Stomach (tissue), 9 donors: ENCODE measurements around the gene PHRF1. TPM values are rescaled to one million over a fixed set of nuclear protein-coding genes. Genes with fewer than 3 reads are reported as not detected.

Source experiments
- DNase-seq, 2 donors: peaks; one replicate each; pipeline versions ENCODE4 v3.0.0 to v3.0.0-alpha.2; 2013 to 2019
- H3K27ac ChIP-seq, 5 donors: fragments of 200-600 bp in 4 of 5; sonication (generic) in 4 of 5; one replicate each; pipeline ENCODE4 v1.5.1; 2013 to 2019; ENCODE audit warnings: mild to moderate bottlenecking in 1 of 5, moderate library complexity in 1 of 5
- H3K27me3 ChIP-seq, 3 donors: fragments of 200-600 bp; sonication (generic); one replicate each; pipeline ENCODE4 v1.5.1; 2017 to 2019; ENCODE audit warnings: mixed run types in 1 of 3
- H3K36me3 ChIP-seq, 4 donors: fragments of 200-600 bp; sonication (generic); 1 replicate in 3 of 4; 2 replicates in 1 of 4; pipeline ENCODE4 v1.5.1; 2016 to 2019
- H3K4me1 ChIP-seq, 4 donors: fragments of 200-600 bp; sonication (generic); one replicate each; pipeline ENCODE4 v1.5.1; 2016 to 2019
- H3K4me3 ChIP-seq, 4 donors: fragments of 200-600 bp; sonication (generic) in 3 of 4; one replicate each; pipeline ENCODE4 v1.5.1; 2016 to 2019; ENCODE audit warnings: mild to moderate bottlenecking in 1 of 4
- H3K9me3 ChIP-seq, 4 donors: fragments of 200-600 bp; sonication (generic); one replicate each; pipeline ENCODE4 v1.5.1; 2016 to 2019
- EP300 ChIP-seq: sonication (generic); formaldehyde crosslinking; IDR thresholded peaks from one replicate; pipeline ENCODE4 v1.6.1; 2017; ENCODE audit warnings: antibody characterized with exemption
- POLR2A ChIP-seq, 4 donors: fragments of 450-650 bp; IDR thresholded peaks; one replicate each; pipeline ENCODE4 v1.6.1; 2016; ENCODE audit warnings: antibody characterized with exemption in 4 of 4, control low read depth in 2 of 4, mild to moderate bottlenecking in 1 of 4, moderate library complexity in 1 of 4
- POLR2AphosphoS5 ChIP-seq, 3 donors: sonication (generic); formaldehyde crosslinking; IDR thresholded peaks; one replicate each; pipeline ENCODE4 v1.6.1; 2016; ENCODE audit warnings: antibody characterized with exemption in 3 of 3
- WGBS, 5 donors: extraction: QIAGEN DNeasy Blood & Tissue Kit in 3 of 5; methylation state at CpG; one replicate each; pipeline versions ENCODE4 v1.1.5 to v1.1.7; 2013 to 2018; 5-methylcytosine and 5-hydroxymethylcytosine counted together
- intact Hi-C: fragments of 100-400 bp; cut with DNase I; formaldehyde crosslinking; loops from one replicate; pipeline ENCODE4 v1.15.1; 2023; ENCODE audit warnings: low total_unique reads
- polyA plus RNA-seq, 3 donors: library from polyadenylated mRNA; stranded (reverse); fragments of 200-250 nt; gene quantifications; one replicate each; pipeline ENCODE4 v1.2.3, GENCODE V29; 2013
- total RNA-seq, 5 donors: library from RNA; depleted of rRNA; stranded (reverse); fragments of >200 nt; gene quantifications; one replicate each; pipeline versions ENCODE4 v1.1.0 to v1.2.3, GENCODE V29; 2014 to 2016
- TF ChIP-seq, protein P1 (sequence below), 7 experiments: fragments of 450-650 bp in 4 of 7; fragments of 200-600 bp in 3 of 7; sonication (generic) in 3 of 7; IDR thresholded peaks; one replicate each; pipeline ENCODE4 v1.5.1; 2016 to 2019; ENCODE audit warnings: antibody characterized with exemption in 7 of 7, control low read depth in 2 of 7, mild to moderate bottlenecking in 1 of 7
- donor health status: healthy with polysubstance abuse.
- donor health status: Bipolar disorder and iron deficiency.
- donor health status: healthy.

The PHRF1 gene
- total and polyA plus RNA-seq, 8 donors, result 7.9 to 60.8 (median 19.5) TPM

DNA sequence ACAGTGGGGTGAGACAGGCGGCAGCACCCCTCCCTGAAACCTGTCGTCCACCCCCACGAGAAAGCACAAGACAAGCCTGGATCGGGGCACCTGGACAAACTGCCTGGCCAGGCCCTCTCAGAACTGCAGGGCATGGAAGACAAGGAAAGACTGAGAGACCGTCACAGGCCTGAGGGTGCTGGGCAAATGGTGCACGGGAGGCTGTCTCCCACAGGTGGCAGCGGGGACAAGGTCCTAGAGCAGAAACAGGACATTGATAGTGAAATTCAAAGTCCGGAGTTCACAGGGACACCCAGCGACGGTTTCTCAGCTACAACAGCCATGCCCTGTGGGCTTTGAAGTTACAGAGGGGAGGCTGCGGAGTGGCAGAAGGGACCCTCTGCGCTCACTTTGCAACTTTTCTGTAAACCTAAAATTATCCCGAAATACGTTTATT, 81.4 kb downstream of the PHRF1 start:
- Histone ChIP-seq H3K27ac (no peak overlapping the region), H3K4me1 (peaks cover 5 to 14% (median 9%) of the 10 kb centered on the region in 4 donors), H3K27me3 (no peaks in the 10 kb centered on the region), H3K9me3 (no peaks in the 10 kb centered on the region), H3K4me3 (no peak overlapping the region), H3K36me3 (peaks cover 6 to 83% (median 63%) of the 10 kb centered on the region in 4 donors)
- intact Hi-C loops, result no loop called here
- TF ChIP-seq POLR2A (IDR thresholded peaks at IDR 0.05) (no peak), POLR2AphosphoS5 (IDR thresholded peaks at IDR 0.05) (no peak), EP300 (no peak)
- TF ChIP-seq, protein P1, sequence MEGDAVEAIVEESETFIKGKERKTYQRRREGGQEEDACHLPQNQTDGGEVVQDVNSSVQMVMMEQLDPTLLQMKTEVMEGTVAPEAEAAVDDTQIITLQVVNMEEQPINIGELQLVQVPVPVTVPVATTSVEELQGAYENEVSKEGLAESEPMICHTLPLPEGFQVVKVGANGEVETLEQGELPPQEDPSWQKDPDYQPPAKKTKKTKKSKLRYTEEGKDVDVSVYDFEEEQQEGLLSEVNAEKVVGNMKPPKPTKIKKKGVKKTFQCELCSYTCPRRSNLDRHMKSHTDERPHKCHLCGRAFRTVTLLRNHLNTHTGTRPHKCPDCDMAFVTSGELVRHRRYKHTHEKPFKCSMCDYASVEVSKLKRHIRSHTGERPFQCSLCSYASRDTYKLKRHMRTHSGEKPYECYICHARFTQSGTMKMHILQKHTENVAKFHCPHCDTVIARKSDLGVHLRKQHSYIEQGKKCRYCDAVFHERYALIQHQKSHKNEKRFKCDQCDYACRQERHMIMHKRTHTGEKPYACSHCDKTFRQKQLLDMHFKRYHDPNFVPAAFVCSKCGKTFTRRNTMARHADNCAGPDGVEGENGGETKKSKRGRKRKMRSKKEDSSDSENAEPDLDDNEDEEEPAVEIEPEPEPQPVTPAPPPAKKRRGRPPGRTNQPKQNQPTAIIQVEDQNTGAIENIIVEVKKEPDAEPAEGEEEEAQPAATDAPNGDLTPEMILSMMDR (IDR thresholded peaks at IDR 0.05), result no peak
- WGBS, 5 donors, result 72 to 91% (median 86%) methylated on average over 14 of the region's 14 CpGs
- no peak for DNase-seq

DNA sequence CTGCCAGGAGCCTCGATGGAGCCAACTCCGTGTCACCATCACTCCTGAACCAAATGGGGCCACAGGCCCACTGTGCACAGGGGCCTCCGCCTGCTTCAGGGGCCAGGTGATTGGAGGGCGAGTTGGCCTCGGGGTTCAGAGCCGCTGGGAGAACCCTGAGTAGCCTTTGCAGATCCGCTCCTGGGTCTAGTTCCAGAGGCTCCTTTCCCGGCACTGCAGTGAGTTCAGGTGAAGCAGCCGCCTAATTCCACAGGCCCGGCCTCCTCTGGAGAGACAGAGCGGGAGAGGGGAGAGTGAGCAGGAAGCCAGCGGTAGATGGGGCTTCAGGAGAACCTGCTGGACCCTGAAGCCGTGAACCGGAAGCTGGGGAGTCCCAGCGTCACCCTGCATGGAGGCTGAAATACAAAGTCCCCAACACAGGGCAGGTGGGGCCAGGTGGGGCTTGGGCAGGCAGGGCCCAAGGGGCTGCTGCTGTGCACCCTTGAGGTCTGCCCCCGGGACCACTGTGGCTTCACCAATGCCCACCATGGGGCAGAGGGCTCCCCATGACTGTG, 83.3 kb downstream of the PHRF1 start:
- Histone ChIP-seq H3K36me3 (peaks cover 0 to 80% (median 62%) of the 10 kb centered on the region in 4 donors), H3K9me3 (no peaks in the 10 kb centered on the region), H3K27ac (no peak overlapping the region), H3K4me3 (no peak overlapping the region), H3K4me1 (peaks cover 5 to 13% (median 10%) of the 10 kb centered on the region in 4 donors), H3K27me3 (no peaks in the 10 kb centered on the region)
- intact Hi-C loops, result loop anchor here (10.0 kb wide), 1 partner anchor 65 kb away; no protein-coding TSS in a partner anchor
- DNase-seq, result no peak
- WGBS, 5 donors, result 85 to 97% (median 94%) methylated on average over 13 to 16 of the region's 16 CpGs
- TF ChIP-seq POLR2A (IDR thresholded peaks at IDR 0.05) (no peak), EP300 (no peak), POLR2AphosphoS5 (IDR thresholded peaks at IDR 0.05) (no peak)
- TF ChIP-seq, protein P1 (IDR thresholded peaks at IDR 0.05), result no peak

DNA sequence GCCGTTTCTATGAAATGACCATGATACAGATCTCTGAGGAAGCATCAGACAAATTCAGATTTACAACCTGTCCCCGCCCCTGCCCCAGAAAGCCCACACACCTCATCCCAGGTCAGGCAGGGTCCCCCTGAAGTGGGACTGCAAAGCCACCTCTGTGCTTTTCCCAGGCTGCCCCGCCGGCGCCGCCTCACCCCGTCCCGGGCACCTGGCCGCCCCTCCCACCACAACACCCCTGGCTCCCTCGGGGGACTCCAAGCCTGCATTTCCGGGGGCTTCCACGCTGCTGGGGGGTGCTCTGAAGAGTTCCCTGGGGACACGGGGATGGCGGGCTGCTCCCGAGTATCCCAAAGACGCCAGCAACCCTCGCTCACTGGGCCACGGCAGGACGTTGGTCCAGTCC, 84.0 kb downstream of the PHRF1 start:
- no peaks in the 10 kb centered on the region for H3K9me3 ChIP-seq
- intact Hi-C loops, result loop anchor here (10.0 kb wide), 1 partner anchor 65 kb away; no protein-coding TSS in a partner anchor
- H3K36me3 ChIP-seq, result peaks cover 0 to 77% (median 60%) of the 10 kb centered on the region in 4 donors
- WGBS, 5 donors, result 90 to 95% (median 90%) methylated on average over 16 to 19 of the region's 19 CpGs
- peaks cover 0 to 6% (median 4%) of the 10 kb centered on the region in 4 donors for H3K4me1 ChIP-seq
- no peaks in the 10 kb centered on the region for H3K27me3 ChIP-seq
- H3K4me3 ChIP-seq, result no peak overlapping the region
- TF ChIP-seq POLR2A (IDR thresholded peaks at IDR 0.05), result no peak
- TF ChIP-seq, protein P1 (IDR thresholded peaks at IDR 0.05), result no peak
- TF ChIP-seq POLR2AphosphoS5 (IDR thresholded peaks at IDR 0.05), result no peak
- no peak for TF ChIP-seq EP300
- no peak for DNase-seq
- H3K27ac ChIP-seq, result no peak overlapping the region

DNA sequence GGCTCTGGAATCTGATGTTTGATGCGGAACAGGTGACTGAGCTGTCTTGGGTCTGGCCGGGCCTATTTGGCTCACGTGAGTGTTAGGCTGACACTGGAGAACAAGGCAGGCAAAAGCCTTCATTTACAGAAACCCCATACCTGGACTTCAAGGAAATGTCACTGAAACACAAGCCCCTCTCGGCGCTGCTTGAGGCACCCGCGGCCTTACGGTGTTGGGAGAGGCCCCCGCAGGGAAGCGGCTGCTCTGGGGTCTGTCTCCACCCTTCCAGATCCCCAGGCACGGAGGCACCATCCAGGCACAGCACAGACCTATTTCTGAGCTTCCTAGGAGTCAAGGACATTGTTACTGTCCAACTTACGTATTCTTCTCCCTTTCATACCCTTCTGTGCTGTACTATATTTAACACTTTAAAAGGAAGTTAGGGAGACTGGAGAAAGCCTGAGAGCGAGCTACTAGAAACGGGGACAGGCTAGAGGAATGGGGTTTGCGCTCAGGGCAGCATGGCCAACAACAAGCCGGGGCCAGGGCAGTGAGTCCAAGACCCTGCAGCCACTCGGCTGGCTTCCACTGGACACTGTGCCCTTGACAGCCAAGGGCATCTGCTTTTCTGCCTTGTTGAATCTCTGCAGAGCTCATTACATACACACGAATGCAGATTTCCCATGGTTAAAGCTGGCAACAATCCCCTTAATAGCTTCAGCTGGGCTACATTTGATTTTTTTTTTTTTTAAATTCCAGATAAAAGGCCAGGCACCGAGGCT, 84.6 kb downstream of the PHRF1 start:
- H3K27ac ChIP-seq, result no peak overlapping the region
- 89 to 95% (median 92%) methylated on average over 18 to 19 of the region's 19 CpGs for WGBS, 5 donors
- intact Hi-C loops, result loop anchor here (10.0 kb wide), 1 partner anchor 64 kb away; no protein-coding TSS in a partner anchor
- no peak overlapping the region for H3K4me3 ChIP-seq
- TF ChIP-seq POLR2AphosphoS5 (IDR thresholded peaks at IDR 0.05) (no peak), POLR2A (IDR thresholded peaks at IDR 0.05) (no peak), EP300 (no peak)
- TF ChIP-seq, protein P1 (IDR thresholded peaks at IDR 0.05), result no peak
- H3K4me1 ChIP-seq, result peaks cover 0 to 10% (median under 1%) of the 10 kb centered on the region in 4 donors
- H3K36me3 ChIP-seq, result peaks cover 3 to 81% (median 65%) of the 10 kb centered on the region in 4 donors
- no peak for DNase-seq
- no peaks in the 10 kb centered on the region for H3K27me3 ChIP-seq
- H3K9me3 ChIP-seq, result no peaks in the 10 kb centered on the region
